ENCODE results near the gene DISC1. TPM values are rescaled to one million over a fixed set of nuclear protein-coding genes. Genes with fewer than 3 reads are reported as not detected.

DISC1 gene
- total RNA-seq, 1 donor from 2014 or later: 12.3 TPM

- Histone ChIP-seq H3K27me3 (no peaks in the 10 kb centered on the region), H3K36me3 (no peaks in the 10 kb centered on the region), H3K4me3 (no peak overlapping the region), H3K9me3 (no peaks in the 10 kb centered on the region), H3K4me1 (peaks cover 6% of the 10 kb centered on the region), H3K27ac (no peak overlapping the region)
- no peak for DNase-seq (ENCODE audit: extremely low spot score in 2 of 2)
- intact Hi-C loops (cut with DNase I): no loop called here
- TF ChIP-seq, protein P1, sequence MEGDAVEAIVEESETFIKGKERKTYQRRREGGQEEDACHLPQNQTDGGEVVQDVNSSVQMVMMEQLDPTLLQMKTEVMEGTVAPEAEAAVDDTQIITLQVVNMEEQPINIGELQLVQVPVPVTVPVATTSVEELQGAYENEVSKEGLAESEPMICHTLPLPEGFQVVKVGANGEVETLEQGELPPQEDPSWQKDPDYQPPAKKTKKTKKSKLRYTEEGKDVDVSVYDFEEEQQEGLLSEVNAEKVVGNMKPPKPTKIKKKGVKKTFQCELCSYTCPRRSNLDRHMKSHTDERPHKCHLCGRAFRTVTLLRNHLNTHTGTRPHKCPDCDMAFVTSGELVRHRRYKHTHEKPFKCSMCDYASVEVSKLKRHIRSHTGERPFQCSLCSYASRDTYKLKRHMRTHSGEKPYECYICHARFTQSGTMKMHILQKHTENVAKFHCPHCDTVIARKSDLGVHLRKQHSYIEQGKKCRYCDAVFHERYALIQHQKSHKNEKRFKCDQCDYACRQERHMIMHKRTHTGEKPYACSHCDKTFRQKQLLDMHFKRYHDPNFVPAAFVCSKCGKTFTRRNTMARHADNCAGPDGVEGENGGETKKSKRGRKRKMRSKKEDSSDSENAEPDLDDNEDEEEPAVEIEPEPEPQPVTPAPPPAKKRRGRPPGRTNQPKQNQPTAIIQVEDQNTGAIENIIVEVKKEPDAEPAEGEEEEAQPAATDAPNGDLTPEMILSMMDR (IDR thresholded peaks at IDR 0.05): no peak
- no peak for TF ChIP-seq POLR2AphosphoS5 (IDR thresholded peaks at IDR 0.05; ENCODE audit: insufficient read depth in 1 of 2, low read depth in 1 of 2)
- no peak for TF ChIP-seq POLR2A (IDR thresholded peaks at IDR 0.05)
These were observed 59.8 kb downstream of the DISC1 start for GRCh38 chr1:231686384-231686783.

- Histone ChIP-seq H3K36me3 (no peaks in the 10 kb centered on the region), H3K4me1 (peaks cover under 1% of the 10 kb centered on the region), H3K27me3 (no peaks in the 10 kb centered on the region), H3K4me3 (no peak overlapping the region), H3K9me3 (no peaks in the 10 kb centered on the region), H3K27ac (no peak overlapping the region)
- TF ChIP-seq POLR2A (IDR thresholded peaks at IDR 0.05) (no peak), POLR2AphosphoS5 (IDR thresholded peaks at IDR 0.05; ENCODE audit: insufficient read depth in 1 of 2, low read depth in 1 of 2) (no peak)
- TF ChIP-seq, protein P1 (IDR thresholded peaks at IDR 0.05): no peak
- no peak for DNase-seq (ENCODE audit: extremely low spot score in 2 of 2)
- intact Hi-C loops (cut with DNase I): no loop called here
These were observed 62.4 kb downstream of the DISC1 start for GRCh38 chr1:231688989-231689388.

DNA sequence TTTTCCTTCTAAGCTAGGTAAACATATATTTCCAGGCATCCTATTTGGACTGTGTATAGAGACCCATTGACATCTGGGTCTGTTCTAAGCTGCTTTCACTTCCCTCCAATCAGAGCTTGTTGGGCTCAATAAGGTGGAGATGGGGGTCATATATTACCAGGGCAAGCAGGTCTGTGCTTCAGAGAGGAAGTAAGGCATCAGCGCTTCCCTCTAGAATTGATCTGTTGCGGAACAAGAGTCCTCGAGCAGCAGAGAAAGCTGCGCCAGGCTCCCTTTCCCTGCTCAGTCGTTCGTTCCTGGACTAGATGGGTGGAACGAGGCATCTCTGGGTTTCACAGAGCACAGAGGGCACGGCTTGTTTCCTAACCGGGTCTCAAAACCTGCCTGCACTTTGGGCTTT lies 63.5 kb downstream of the DISC1 start:
- Histone ChIP-seq H3K4me1 (no peaks in the 10 kb centered on the region), H3K36me3 (no peaks in the 10 kb centered on the region), H3K27ac (no peak overlapping the region), H3K27me3 (no peaks in the 10 kb centered on the region), H3K4me3 (no peak overlapping the region), H3K9me3 (no peaks in the 10 kb centered on the region)
- TF ChIP-seq, protein P1 (IDR thresholded peaks at IDR 0.05): no peak
- TF ChIP-seq POLR2A (IDR thresholded peaks at IDR 0.05) (no peak), POLR2AphosphoS5 (IDR thresholded peaks at IDR 0.05; ENCODE audit: insufficient read depth in 1 of 2, low read depth in 1 of 2) (no peak)
- DNase-seq (ENCODE audit: extremely low spot score in 2 of 2): no peak
- intact Hi-C loops (cut with DNase I): no loop called here

- Histone ChIP-seq H3K27me3 (no peaks in the 10 kb centered on the region), H3K36me3 (no peaks in the 10 kb centered on the region), H3K9me3 (no peaks in the 10 kb centered on the region), H3K4me1 (no peaks in the 10 kb centered on the region), H3K27ac (no peak overlapping the region), H3K4me3 (no peak overlapping the region)
- DNase-seq (ENCODE audit: extremely low spot score in 2 of 2): no peak
- intact Hi-C loops (cut with DNase I): no loop called here
- TF ChIP-seq, protein P1 (IDR thresholded peaks at IDR 0.05): peak in 2 of 3 experiments; percentile 22 to 27
- TF ChIP-seq POLR2AphosphoS5 (IDR thresholded peaks at IDR 0.05; ENCODE audit: insufficient read depth in 1 of 2, low read depth in 1 of 2): no peak
These were observed 65.1 kb downstream of the DISC1 start for GRCh38 chr1:231691618-231692259.

DNA sequence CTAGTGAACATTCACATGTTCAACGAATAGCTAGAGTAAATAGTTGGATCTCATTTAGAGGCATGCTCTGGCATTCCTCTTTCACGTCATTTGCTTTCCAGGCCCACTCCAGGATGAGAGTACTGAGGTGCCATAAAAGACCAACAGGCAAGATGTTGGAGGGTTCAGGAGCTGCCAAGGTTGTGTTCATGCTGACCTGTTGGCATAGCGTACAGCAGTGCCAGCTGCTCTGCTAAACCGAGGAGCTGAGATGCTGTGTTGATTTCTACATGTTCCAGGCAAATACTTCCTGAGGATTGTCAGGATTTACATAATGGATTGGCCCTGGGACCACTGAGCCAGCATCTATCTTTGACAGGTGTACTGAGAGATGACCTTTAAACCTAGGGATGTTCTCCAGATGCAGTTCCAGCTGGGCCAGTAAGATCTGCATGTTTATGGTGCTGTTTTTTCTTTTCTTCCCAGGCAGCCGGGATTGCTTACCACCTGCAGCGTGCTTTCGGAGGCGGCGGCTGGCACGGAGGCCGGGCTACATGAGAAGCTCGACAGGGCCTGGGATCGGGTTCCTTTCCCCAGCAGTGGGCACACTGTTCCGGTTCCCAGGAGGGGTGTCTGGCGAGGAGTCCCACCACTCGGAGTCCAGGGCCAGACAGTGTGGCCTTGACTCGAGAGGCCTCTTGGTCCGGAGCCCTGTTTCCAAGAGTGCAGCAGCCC lies 66.9 kb downstream of the DISC1 start:
- intact Hi-C loops (cut with DNase I): no loop called here
- H3K9me3 ChIP-seq: no peaks in the 10 kb centered on the region
- TF ChIP-seq, protein P1 (IDR thresholded peaks at IDR 0.05): no peak
- TF ChIP-seq POLR2A (IDR thresholded peaks at IDR 0.05) (no peak), POLR2AphosphoS5 (IDR thresholded peaks at IDR 0.05; ENCODE audit: insufficient read depth in 1 of 2, low read depth in 1 of 2) (no peak)
- no peaks in the 10 kb centered on the region for H3K4me1 ChIP-seq
- no peaks in the 10 kb centered on the region for H3K27me3 ChIP-seq
- H3K27ac ChIP-seq: no peak overlapping the region
- H3K36me3 ChIP-seq: no peaks in the 10 kb centered on the region
- no peak overlapping the region for H3K4me3 ChIP-seq
- DNase-seq (ENCODE audit: extremely low spot score in 2 of 2): no peak

Data from vagina (tissue), 2 donors.